ENCODE measurements around the gene LRRC1.
A peak's percentile ranks its signal among the peaks of the same experiment; 100 is the strongest.

LRRC1 gene

DNA sequence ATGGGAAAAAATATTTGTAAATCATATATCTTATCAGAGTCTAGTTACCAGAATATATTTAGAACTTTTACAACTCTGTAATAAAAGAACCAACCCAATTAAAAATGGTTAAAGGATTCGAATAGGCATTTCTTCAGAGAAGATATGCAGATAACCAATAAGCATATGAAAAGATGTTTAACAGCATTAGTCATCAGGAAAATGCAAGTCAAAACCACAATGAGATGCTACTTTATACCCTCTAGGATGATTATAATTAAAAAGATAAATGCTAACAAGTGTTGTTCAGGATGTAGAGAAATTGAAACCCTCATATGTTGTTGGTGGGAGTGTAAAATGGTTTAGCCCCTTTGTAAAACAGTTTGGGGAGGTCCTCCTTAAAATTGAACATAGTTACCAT lies 94.1 kb downstream of the LRRC1 start:
- no peaks in the 10 kb centered on the region for H3K79me2 ChIP-seq (ENCODE audit: control insufficient read depth, insufficient read depth, low read length, unreplicated experiment)
- no peaks in the 10 kb centered on the region for H3K36me3 ChIP-seq (ENCODE audit: insufficient read depth, low read length)
- H3K27me3 ChIP-seq (ENCODE audit: insufficient read depth, low read length) = no peaks in the 10 kb centered on the region
- no peak overlapping the region for H3K4me3 ChIP-seq (ENCODE audit: low read depth, low read length)
- H3K27ac ChIP-seq (ENCODE audit: low read depth, low read length) = no peak overlapping the region
- no peak overlapping the region for H2AFZ ChIP-seq (ENCODE audit: low read length, unreplicated experiment)
- H3K4me1 ChIP-seq (ENCODE audit: control insufficient read depth, insufficient read depth, low read length, unreplicated experiment) = peaks cover 8% of the 10 kb centered on the region

DNA sequence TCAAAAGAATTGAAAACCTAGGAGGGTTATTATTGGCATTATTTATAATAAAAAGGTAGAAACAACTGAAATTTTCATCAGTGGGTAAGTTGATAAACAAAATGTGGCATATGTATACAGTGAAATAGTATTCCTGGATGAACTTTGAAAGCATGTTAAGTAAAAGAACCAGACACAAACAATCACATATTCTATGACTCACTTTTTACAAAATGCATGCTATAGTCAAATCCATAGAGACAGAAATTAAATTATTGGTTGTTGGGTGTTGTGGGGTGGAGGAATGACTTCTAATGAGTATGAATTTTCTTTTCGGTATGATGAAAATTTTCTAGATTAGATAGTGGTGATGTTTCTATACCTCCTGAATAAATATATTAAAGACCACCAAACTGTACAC lies 94.6 kb downstream of the LRRC1 start:
- peaks cover 8% of the 10 kb centered on the region for H3K4me1 ChIP-seq (ENCODE audit: control insufficient read depth, insufficient read depth, low read length, unreplicated experiment)
- H3K4me3 ChIP-seq (ENCODE audit: low read depth, low read length) = no peak overlapping the region
- no peak overlapping the region for H3K27ac ChIP-seq (ENCODE audit: low read depth, low read length)
- H3K79me2 ChIP-seq (ENCODE audit: control insufficient read depth, insufficient read depth, low read length, unreplicated experiment) = no peaks in the 10 kb centered on the region
- no peaks in the 10 kb centered on the region for H3K27me3 ChIP-seq (ENCODE audit: insufficient read depth, low read length)
- H3K36me3 ChIP-seq (ENCODE audit: insufficient read depth, low read length) = no peaks in the 10 kb centered on the region
- no peak overlapping the region for H2AFZ ChIP-seq (ENCODE audit: low read length, unreplicated experiment)

DNA sequence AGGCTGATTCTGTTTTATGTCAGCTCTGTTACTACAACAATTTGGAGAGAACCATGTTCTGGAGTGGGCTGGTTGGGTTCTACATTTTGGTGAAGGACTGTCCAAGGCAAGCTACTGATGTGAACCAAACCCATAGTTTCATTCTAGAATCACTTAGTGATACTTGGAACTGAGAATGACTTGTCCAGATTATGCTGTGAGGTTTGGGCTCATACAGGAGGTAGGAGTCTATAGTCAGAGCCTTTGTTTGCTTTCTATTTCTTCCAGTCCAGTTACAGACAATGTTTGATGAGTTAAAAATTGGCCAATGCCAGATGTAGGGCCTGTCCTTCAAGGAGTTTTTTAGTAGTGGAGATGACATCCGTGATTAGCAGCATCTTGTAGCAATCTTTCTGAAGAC lies 97.9 kb downstream of the LRRC1 start:
- Histone ChIP-seq H3K4me3 (ENCODE audit: low read depth, low read length) (no peak overlapping the region), H3K27me3 (ENCODE audit: insufficient read depth, low read length) (no peaks in the 10 kb centered on the region), H3K4me1 (ENCODE audit: control insufficient read depth, insufficient read depth, low read length, unreplicated experiment) (peaks cover 16% of the 10 kb centered on the region), H2AFZ (ENCODE audit: low read length, unreplicated experiment) (no peak overlapping the region), H3K27ac (ENCODE audit: low read depth, low read length) (no peak overlapping the region), H3K36me3 (ENCODE audit: insufficient read depth, low read length) (no peaks in the 10 kb centered on the region), H3K79me2 (ENCODE audit: control insufficient read depth, insufficient read depth, low read length, unreplicated experiment) (no peaks in the 10 kb centered on the region)

DNA sequence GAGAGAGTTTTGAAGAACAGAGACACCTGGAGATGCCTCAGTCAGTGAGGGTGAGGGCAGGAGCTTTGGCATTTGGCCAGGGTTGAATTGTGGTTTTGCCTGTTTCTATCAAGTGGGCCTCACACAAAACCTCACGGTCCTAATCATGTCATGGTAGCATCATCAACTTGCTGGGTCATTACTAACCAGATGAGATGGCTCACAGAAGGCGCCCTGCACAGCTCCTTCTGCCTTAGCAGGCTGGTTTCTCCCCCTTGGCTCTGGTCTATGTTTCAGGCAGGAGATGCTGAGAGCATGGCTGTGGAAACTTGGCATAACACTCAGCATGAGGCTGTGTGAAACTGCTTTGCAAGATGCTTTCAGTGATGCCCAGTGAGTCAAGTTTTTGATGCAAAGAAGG lies 99.3 kb downstream of the LRRC1 start:
- Histone ChIP-seq H3K4me3 (ENCODE audit: low read depth, low read length) (no peak overlapping the region), H2AFZ (ENCODE audit: low read length, unreplicated experiment) (no peak overlapping the region), H3K27ac (ENCODE audit: low read depth, low read length) (no peak overlapping the region), H3K79me2 (ENCODE audit: control insufficient read depth, insufficient read depth, low read length, unreplicated experiment) (no peaks in the 10 kb centered on the region), H3K36me3 (ENCODE audit: insufficient read depth, low read length) (no peaks in the 10 kb centered on the region), H3K27me3 (ENCODE audit: insufficient read depth, low read length) (no peaks in the 10 kb centered on the region), H3K4me1 (ENCODE audit: control insufficient read depth, insufficient read depth, low read length, unreplicated experiment) (peaks cover 13% of the 10 kb centered on the region)

DNA sequence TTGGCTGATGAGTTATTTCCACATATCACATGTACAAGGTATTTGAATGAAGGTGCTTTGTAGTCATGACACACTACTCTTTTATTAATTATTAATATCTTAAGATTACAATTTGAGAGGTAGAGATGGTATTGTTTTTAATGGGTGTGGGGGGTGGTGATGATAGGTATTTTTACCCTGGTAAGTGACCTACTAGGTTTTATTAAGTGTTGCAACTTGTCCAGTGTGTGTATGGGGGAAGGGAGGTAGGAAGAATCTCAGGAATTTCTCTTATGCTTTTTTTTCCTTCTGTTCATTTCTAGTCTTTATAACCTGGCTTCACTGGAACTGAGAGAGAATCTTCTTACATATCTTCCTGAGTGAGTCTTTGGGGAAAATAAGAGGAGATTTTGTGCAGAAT lies 101.4 kb downstream of the LRRC1 start:
- H3K27ac ChIP-seq (ENCODE audit: low read depth, low read length) = no peak overlapping the region
- no peak overlapping the region for H3K4me3 ChIP-seq (ENCODE audit: low read depth, low read length)
- no peaks in the 10 kb centered on the region for H3K36me3 ChIP-seq (ENCODE audit: insufficient read depth, low read length)
- H3K27me3 ChIP-seq (ENCODE audit: insufficient read depth, low read length) = no peaks in the 10 kb centered on the region
- H3K4me1 ChIP-seq (ENCODE audit: control insufficient read depth, insufficient read depth, low read length, unreplicated experiment) = peaks cover 8% of the 10 kb centered on the region
- H2AFZ ChIP-seq (ENCODE audit: low read length, unreplicated experiment) = no peak overlapping the region
- H3K79me2 ChIP-seq (ENCODE audit: control insufficient read depth, insufficient read depth, low read length, unreplicated experiment) = no peaks in the 10 kb centered on the region

DNA sequence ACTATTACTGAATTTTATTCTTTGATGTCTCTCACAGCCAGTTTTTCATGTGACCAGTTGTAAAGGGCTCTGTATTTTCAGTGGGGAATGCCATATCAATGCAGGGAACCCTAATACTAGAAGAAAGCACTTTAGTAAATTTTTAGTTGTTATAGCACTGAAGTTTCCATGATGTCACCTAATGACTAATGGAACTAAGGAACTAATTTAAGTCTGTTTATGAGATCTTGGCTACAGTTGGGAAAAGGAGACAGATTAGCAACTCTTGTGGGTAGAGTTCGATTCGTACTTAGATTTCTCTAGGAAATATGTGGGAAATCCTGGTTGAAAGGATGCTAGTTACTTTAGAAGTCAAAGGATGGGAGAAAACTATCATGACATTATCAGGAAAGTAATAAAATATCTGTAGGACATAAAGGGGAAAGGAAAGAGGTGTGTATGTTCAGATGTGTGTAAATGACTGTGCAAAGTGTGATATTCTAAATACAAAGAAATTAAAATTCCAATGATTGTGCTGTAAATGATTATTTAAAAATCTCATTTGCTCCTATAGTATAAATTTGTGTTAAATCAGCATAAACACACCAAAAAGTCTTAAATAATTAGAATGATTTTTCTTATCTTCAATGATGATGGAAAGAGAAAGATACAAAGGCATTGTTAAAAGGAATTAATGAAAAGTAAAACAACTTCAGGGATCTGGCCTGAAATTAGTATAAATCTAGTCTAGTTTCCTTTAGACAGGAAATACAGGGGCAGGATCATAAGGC lies 103.4 kb downstream of the LRRC1 start:
- no peaks in the 10 kb centered on the region for H3K27me3 ChIP-seq (ENCODE audit: insufficient read depth, low read length)
- H3K4me1 ChIP-seq (ENCODE audit: control insufficient read depth, insufficient read depth, low read length, unreplicated experiment) = peaks cover 8% of the 10 kb centered on the region
- H3K79me2 ChIP-seq (ENCODE audit: control insufficient read depth, insufficient read depth, low read length, unreplicated experiment) = no peaks in the 10 kb centered on the region
- no peak overlapping the region for H2AFZ ChIP-seq (ENCODE audit: low read length, unreplicated experiment)
- H3K4me3 ChIP-seq (ENCODE audit: low read depth, low read length) = no peak overlapping the region
- no peaks in the 10 kb centered on the region for H3K36me3 ChIP-seq (ENCODE audit: insufficient read depth, low read length)
- no peak overlapping the region for H3K27ac ChIP-seq (ENCODE audit: low read depth, low read length)

DNA sequence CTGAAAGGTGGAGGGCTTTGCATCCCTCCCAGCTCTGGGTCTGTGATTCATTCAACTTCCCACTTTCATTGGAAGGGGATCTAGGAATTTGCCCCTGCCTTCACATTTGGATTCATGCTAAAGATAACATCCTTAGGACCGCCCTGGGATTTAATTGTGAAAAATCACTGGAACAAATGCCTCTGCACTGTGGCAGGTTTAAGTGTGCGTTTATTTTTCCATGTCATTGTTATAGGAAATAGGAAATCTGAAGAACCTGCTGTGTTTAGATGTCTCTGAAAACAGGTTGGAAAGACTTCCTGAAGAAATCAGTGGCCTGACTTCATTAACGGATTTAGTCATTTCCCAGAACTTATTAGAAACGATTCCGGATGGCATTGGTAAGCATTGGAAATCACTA lies 104.7 kb downstream of the LRRC1 start:
- H3K4me3 ChIP-seq (ENCODE audit: low read depth, low read length) = no peak overlapping the region

DNA sequence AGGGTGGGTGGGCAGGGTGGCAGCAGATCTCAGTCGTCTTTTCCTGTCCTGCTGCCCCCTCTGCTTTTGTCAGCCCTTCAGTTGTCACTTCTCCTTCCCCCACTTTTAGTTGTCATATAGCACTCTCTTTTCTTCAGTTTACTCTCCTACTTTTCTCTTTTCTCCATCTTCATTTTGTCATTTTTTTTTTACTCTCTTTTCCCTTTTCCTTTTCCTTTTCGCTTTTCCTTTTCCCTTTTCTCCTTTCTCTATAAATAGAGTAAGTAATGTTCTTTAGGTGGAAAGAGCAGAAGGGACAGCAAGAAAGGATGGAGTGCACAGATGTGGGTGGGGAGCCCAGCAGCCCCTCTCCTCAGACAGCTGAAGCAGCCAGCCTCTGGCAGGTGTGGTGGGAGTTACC lies 108.6 kb downstream of the LRRC1 start:
- H2AFZ ChIP-seq (ENCODE audit: low read length, unreplicated experiment) = no peak overlapping the region
- no peaks in the 10 kb centered on the region for H3K36me3 ChIP-seq (ENCODE audit: insufficient read depth, low read length)
- H3K27ac ChIP-seq (ENCODE audit: low read depth, low read length) = no peak overlapping the region
- H3K79me2 ChIP-seq (ENCODE audit: control insufficient read depth, insufficient read depth, low read length, unreplicated experiment) = no peaks in the 10 kb centered on the region
- no peaks in the 10 kb centered on the region for H3K27me3 ChIP-seq (ENCODE audit: insufficient read depth, low read length)
- H3K4me3 ChIP-seq (ENCODE audit: low read depth, low read length) = no peak overlapping the region
- H3K4me1 ChIP-seq (ENCODE audit: control insufficient read depth, insufficient read depth, low read length, unreplicated experiment) = no peaks in the 10 kb centered on the region

More for the DNA sequence above, 104.7 kb downstream of the LRRC1 start:
- Histone ChIP-seq H3K79me2 (ENCODE audit: control insufficient read depth, insufficient read depth, low read length, unreplicated experiment) (no peaks in the 10 kb centered on the region), H3K36me3 (ENCODE audit: insufficient read depth, low read length) (no peaks in the 10 kb centered on the region), H3K27ac (ENCODE audit: low read depth, low read length) (no peak overlapping the region), H3K27me3 (ENCODE audit: insufficient read depth, low read length) (no peaks in the 10 kb centered on the region), H2AFZ (ENCODE audit: low read length, unreplicated experiment) (no peak overlapping the region), H3K4me1 (ENCODE audit: control insufficient read depth, insufficient read depth, low read length, unreplicated experiment) (peaks cover 8% of the 10 kb centered on the region)

DNA sequence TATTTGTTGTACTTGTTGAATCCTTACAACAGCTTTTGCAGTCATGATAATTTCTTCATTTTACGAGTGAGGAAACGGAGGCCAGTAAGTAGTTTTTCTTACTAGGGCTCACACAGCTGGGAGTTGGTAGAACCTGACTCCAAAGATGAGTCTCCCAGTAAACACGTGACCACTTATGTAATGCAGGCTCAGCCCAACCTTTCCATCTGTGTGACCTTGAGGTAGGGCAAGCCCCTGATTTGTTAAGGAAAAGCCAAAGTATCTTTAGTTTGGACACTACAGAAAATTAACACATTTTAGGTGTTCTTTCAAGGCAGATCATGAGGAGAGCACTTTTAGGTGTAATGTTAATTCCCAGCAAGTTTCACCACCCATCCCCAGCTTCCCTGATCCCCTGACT lies 111.3 kb downstream of the LRRC1 start:
- H3K4me3 ChIP-seq (ENCODE audit: low read depth, low read length) = no peak overlapping the region
- no peaks in the 10 kb centered on the region for H3K36me3 ChIP-seq (ENCODE audit: insufficient read depth, low read length)
- H3K27ac ChIP-seq (ENCODE audit: low read depth, low read length) = no peak overlapping the region
- H3K4me1 ChIP-seq (ENCODE audit: control insufficient read depth, insufficient read depth, low read length, unreplicated experiment) = no peaks in the 10 kb centered on the region
- no peaks in the 10 kb centered on the region for H3K79me2 ChIP-seq (ENCODE audit: control insufficient read depth, insufficient read depth, low read length, unreplicated experiment)
- H2AFZ ChIP-seq (ENCODE audit: low read length, unreplicated experiment) = no peak overlapping the region
- H3K27me3 ChIP-seq (ENCODE audit: insufficient read depth, low read length) = no peaks in the 10 kb centered on the region

DNA sequence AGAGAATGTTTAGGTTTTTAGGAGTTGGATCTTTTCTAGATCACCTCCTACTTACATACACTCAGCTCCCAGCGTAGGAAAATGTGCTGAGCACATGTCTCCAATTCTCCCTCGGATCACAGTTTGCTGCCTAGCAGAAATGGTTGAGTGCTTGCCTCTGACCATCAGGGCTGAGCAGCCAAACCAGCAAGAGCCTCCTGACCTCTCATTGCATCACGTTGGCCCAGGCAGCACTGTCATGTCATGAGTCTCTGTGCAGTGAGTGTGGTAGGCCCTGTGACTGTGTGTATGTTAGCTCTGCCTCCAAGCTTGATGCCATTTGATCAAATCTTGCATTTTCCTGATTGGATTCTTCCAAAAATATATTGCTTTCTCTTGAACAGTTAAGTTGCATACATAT lies 112.0 kb downstream of the LRRC1 start:
- no peak overlapping the region for H3K4me3 ChIP-seq (ENCODE audit: low read depth, low read length)
- H3K27me3 ChIP-seq (ENCODE audit: insufficient read depth, low read length) = no peaks in the 10 kb centered on the region
- no peaks in the 10 kb centered on the region for H3K4me1 ChIP-seq (ENCODE audit: control insufficient read depth, insufficient read depth, low read length, unreplicated experiment)
- H3K27ac ChIP-seq (ENCODE audit: low read depth, low read length) = no peak overlapping the region
- H3K36me3 ChIP-seq (ENCODE audit: insufficient read depth, low read length) = no peaks in the 10 kb centered on the region
- no peaks in the 10 kb centered on the region for H3K79me2 ChIP-seq (ENCODE audit: control insufficient read depth, insufficient read depth, low read length, unreplicated experiment)
- no peak overlapping the region for H2AFZ ChIP-seq (ENCODE audit: low read length, unreplicated experiment)

DNA sequence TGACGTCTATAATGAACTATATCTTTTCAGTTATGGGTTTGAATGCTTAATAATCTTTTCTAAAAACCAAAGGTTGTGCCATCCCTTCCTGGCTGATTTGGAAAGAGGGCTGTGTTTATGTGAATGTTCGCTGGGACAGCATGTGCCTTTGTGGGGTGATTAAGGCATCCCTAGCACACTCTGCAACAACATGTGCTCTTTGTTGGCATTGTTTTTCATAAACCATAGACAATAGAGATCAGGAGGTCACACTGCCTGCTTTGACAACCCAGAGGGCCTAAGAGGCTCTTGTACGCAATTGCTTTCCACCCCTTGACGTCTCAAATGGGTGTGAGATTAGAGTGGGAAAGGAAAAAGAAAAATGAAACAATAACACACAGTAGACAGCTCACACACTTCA lies 116.0 kb downstream of the LRRC1 start:
- Histone ChIP-seq H3K4me1 (ENCODE audit: control insufficient read depth, insufficient read depth, low read length, unreplicated experiment) (no peaks in the 10 kb centered on the region), H3K4me3 (ENCODE audit: low read depth, low read length) (no peak overlapping the region), H3K27me3 (ENCODE audit: insufficient read depth, low read length) (no peaks in the 10 kb centered on the region), H3K36me3 (ENCODE audit: insufficient read depth, low read length) (no peaks in the 10 kb centered on the region), H3K79me2 (ENCODE audit: control insufficient read depth, insufficient read depth, low read length, unreplicated experiment) (no peaks in the 10 kb centered on the region), H2AFZ (ENCODE audit: low read length, unreplicated experiment) (no peak overlapping the region), H3K27ac (ENCODE audit: low read depth, low read length) (peak overlapping the region; percentile 76)

All from ACC112 (cell line).